HG02840 (cell line): ENCODE measurements around the gene CKMT1A.
"Not testable (repeated sequence)": the region's sequence is repeated elsewhere in the genome, so short reads cannot be mapped to it uniquely, and the experiment has no call there.

Experiments used
- ATAC-seq: cut with Tn5 transposase; IDR thresholded peaks from one replicate; pipeline ENCODE4 v1.9.1; 2021; ENCODE audit warnings: mild to moderate bottlenecking, moderate library complexity, moderate number of reproducible peaks; ENCODE audit not compliant: unreplicated experiment, low FRiP score

Gene CKMT1A

DNA sequence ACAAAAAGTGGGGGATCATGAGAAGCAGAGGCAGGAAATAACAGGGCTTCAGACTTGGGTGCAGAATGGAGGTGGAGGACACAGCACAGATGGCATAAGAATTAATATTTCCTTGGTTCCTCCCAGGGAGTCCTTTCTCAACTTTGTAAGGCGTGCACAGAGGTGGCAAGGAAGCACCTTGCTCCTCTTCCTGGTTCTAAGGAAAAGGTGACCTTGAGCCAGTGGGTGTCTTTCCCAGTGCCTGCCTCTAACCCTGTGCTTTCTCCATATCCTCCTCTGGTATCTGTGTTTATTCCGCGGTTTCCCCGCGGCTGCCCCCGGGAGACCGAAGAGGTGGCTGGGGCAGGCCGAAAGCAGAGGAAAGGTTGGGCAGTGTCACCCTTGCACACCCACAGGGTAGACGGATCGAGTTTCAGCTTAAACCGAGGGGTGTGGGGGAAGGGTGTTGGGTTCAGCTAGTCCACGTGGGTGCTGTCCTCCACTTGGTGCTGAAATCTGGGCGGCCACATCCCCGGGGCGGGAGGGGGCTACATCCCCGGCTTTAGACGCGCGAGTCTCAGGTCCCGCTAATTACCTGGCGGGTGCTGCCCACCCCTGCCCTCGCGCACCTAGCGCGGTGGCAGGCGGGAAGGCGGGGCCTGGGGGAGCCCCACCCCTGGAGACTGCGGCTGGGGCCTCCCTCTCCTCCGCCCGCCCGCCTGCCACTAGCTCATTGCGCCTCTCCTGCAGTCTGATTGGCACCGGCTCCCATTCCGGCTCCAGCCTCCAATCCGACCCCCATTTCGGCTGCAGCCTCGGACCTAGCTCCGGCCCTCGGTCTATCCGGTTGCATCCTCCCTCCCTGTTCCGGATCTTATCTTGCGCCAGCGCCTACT lies at the start of gene CKMT1A:
Gene CKMT1A, plus strand, starts transcription at position 712 of the 875 bp plus-strand sequence. CDS start 192 bp downstream, outside the sequence.
- not testable (repeated sequence) for ATAC-seq

DNA sequence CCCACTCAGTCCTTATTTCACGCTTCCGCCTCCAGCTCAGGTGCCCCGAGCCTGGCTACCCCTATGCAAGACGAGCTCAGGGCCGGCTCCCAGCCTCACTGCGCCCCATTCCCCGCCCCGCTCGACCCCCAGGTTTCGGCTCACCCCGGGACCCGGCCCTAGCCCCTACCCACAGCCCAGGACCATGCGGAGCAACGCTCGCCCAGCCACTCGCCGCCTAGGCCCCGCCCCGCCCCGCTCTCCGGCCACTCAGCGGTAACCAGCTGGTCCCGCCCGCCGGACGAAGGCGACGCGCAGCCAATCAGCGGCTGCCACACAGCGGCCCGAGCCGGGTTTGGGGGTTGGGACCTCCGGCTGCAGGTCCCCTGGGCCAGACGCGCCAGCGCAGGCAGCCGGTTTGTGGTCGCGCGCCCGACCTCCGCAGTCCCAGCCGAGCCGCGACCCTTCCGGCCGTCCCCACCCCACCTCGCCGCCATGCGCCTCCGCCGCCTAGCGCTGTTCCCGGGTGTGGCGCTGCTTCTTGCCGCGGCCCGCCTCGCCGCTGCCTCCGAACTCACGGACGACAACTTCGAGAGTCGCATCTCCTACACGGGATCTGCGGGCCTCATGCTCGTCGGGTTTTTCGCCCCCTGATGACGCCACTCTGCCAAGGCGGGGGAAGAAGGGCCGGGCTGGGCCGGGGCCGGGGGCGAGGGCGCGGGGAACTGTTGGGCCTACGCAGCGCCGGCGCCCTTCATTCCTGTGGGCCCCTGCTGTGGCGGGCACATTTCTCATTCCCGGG lies 44.8 kb upstream of the CKMT1A start, which contains the start of gene CATSPER2:
Gene CATSPER2, minus strand, starts transcription at position 196 of the 781 bp plus-strand sequence. CDS start 783 bp downstream, outside the sequence.
- ATAC-seq: no peak

DNA sequence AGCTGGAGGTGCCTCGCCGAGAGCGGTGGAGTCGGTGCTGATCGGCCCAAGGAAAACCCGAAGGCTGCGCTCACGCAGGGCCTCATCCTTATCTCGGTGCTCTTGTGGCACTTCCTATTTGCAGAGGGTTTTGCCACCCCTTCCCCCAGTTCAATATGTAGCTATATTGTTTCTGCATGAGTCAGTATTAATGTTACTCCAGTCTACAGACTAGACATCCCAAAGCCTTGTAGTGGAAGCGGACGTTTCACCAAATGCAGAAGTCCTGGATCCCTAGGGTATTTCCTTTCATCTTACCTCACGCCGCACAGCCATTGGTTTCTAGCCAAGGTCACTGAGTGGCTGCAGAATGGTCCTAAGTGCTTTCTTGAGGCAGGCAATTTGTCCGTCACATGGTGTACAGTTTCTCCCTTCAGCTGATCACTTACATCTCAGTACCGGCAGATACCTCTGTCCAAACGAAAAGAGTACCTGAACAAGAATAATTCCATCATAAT lies 44.2 kb upstream of the CKMT1A start:
- ATAC-seq: not testable (repeated sequence)

DNA sequence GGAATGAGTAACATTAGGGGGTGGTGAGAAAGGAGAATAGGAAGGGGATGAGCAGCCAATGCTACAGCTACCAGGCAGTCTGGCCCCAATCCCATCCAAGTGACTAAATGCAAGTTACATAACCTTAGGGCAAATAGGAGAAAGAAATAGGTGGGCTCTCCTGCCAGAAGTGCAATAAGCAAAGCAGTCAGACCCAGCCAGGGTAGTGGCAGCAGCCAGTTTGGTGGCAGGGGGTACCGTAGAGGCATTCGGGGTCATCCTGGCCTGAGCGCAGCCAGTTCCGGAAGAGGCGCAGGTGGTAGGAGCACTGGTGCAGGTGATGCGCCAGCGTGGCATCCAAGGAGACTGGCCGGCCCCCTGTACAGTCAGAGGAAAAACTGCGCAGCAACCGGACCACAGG lies 33.9 kb upstream of the CKMT1A start:
- ATAC-seq: not testable (repeated sequence)

DNA sequence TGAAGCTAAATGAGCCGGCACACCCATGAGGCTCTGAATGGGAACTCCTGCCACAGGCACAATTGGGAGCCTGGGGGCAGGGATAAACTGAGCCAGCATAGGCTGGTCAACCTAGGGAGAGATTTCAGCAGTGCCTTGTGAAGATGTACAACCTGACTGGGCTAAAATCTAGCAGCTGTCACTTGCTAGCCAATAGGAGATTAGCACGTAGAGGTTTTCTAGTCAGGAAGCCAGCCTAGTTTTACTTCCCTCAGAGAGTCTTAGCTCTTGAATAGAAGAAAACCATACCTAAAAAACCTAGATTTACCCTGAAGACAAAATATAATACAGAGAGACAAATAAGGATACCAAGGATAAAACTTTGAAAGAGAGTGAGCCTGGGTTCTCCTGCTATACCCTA lies 31.4 kb upstream of the CKMT1A start:
- ATAC-seq: not testable (repeated sequence)

DNA sequence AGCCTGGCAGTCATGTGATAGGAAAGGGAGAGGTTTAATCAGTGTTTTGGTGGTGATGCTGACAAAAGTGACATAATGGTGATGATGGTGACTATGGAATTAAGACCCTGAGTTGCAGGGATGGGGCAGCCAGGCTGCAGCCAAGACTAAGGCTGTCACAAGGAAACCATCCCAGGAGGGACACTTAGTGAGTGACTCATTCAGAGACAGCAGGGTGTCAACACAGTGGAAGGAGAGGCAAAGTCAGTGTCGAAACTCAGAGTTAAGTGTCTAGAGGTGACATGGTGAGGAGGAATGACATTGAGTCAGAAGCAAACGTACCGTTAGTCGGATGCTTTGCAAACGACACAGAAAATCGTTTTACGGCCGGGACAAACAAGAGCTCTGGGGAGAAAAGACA lies 30.3 kb upstream of the CKMT1A start:
- ATAC-seq: not testable (repeated sequence)

DNA sequence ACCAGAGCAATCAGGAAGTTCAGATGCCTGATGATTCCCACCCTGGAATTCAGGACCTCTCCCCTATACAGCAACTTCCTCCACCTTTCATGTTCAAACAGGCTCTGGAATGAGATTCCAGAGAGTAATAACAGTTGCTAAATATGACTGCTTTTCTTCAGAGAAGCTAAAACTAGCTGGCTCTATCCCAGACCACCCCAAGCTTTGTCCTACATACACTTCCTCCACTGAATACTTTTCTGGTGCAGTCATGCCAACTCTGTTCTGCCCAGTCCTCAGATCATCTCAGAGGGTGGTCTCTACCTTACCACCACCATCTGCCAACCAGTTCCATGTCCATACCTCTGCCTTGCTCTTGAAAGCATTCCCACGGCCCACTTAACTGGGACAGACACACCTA lies 27.5 kb upstream of the CKMT1A start:
- ATAC-seq: not testable (repeated sequence)

DNA sequence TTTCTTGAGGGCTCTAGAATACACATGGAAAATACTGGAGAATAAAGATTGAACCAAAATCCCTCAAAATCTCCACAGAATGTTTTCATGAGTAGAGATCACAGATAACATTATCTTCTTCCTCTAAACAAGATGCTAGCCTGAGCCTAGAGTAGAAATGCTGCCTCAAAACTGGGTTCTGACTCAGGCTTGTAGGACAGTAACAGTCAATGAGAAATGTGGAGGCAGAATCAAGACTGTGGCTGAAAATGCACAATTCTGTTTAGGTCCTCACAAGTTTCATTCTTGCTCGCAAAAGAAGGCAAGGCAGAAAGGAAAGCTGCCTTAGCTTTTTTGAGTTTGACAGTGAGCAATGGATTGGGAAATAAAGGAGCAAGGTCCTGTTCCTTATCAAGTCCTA lies 19.5 kb upstream of the CKMT1A start:
- not testable (repeated sequence) for ATAC-seq

DNA sequence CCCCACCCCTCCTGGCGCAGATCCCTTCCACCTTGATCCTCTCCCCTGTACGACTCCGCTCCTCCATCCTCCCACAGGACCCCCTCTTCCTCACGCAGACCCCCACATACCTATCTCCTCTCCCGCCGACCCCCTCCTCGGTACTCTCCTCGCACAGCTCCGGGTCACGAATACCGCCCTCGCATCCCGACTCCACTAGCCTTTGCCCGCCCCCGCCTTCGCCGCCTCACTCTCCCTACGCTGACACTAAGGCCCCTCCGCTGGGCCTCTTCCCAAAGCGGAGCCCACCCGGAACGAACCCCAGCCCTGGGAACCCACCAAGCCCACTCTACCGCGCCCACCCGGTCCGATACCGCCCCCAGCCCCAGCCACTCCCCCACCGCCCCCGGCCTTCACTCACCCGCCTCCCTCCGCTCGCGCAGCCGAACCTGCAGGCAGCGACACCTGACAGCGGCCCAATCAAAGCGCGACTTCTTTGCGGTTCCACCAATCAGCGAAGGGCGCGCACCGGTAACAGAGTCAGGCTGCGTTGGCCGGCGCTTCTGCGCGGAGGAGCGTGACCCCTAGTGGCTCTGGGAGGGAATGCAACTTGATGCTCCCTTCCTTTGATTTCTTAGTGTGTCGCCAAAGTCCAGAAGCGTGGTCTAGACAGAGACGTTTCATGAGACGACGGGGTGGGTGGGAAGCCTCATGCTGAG lies 3.9 kb upstream of the CKMT1A start:
- peak; percentile 98 for ATAC-seq

DNA sequence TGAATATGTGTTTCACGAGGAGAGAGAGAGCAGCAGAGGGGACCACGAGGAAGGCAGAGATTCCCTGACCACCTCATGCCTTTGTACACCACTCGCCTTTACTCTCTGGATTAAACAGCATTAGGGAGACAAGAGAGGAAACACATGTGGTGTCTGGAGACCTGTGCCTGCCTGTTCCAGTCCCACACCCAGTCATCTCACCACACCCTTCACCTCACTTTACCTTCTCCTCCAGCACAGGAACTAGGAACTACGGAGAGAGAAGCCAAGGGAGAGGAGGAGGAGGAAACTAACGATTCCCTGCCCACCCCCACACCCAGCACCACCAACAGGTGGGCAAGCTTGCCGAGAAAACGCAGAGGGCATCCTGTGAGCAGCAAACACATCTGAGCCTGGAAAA lies 980 bp upstream of the CKMT1A start:
- ATAC-seq: not testable (repeated sequence)

DNA sequence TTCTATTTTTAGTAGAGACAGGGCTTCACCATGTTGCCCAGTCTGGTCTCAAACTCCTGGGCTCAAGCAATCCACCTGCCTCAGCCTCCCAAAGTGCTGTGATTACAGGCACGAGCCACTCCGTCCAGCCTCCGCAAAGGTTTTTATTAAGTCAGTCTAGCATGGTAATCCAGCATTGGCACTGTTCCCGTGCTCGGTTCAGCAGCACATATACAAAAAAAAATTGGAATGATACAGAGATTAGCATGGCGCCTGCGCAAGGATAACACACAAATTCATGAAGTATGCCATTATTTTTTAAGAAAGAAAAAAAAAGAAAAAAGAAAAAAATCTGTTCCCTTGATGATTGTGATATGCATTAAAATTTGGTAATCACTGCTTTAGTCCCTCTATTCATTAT lies 8.5 kb downstream of the CKMT1A start:
- no peak for ATAC-seq

DNA sequence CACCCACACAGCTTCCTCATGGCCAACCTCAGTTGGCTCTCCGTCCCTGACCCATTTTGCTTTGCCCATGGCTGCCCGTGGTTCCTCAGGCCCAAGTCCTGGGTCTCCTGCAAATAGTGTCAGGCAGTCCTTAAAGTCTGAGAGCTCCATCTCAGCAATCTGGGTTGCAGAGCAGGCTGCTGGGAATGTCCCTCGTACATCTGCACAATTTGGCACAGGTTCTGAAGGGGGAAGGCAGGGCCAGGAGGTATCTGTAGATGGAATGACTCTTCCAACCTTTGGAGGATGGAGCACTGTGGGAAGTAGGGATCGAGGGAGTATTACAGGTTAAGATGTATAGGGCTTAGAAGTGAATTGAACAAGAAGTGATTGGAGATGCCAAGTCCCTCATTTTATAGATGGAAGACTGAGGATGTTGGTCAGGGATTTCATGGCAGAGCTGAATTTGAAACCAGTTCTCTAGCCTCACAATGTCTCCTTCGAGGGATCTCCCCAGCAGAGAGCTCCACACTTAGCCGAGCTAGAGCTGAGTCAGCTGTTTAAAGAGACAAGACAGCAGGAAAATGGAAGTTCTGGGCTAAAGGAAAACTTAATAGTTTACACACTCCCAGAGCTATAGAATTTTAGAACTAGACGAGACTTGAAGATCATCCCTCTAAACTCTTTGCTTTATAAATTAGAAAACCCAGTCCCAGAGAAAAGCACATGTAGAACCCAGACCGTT lies 9.2 kb downstream of the CKMT1A start:
- no peak for ATAC-seq

DNA sequence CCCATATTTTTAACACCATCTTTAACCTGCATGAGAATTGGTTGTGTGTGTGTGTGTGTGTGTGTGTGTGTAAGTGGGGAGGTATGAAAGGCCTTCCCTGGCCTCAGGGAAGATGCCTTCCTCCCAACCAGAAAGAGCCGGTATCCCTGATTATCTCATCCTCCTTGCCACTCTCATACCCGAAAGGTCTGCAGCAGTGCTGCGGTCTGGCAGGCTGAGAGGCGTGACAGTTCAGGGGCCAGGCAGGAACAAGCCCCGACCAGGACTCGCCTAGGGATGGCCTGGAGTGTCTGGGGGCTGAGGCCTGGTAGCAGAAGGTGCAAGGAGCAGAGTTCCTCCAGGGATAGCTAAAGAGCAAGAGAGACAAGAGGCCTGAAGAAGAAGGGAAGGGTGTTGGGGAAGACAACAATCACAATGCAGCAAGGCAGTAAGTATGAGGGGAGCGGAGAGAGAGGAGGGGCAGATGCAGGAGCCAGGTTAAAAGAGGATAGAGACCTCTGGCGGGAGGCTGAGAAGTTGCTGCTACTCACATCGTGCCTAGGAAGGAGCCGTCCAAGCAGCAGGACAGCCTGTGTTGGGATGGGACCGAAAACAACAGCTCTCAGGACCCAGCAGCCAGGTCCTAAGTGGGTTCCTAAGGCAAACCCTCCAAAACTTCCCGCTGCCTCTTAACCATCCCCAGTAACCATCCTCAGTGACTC lies 16.9 kb downstream of the CKMT1A start:
- ATAC-seq: not testable (repeated sequence)

DNA sequence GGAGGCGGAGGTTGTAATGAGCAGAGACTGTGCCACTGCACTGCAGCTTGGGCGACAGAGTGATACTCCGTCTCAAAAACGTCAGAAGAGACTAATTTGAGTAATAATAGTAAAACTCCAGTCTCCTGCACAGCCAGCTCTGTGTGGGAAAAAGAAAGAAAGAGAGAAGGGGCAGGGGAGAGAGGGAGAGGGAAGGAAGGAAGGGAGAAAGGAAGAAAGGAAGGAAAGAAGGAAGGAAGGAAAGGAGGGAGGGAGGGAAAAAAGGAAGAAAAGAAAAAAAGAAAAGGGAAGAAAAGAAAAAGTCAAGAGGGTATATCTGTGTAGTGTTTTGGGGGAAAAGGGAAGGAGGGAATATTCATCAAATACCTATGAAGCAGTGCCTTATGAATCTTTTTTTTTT lies 29.5 kb downstream of the CKMT1A start:
- no peak for ATAC-seq

DNA sequence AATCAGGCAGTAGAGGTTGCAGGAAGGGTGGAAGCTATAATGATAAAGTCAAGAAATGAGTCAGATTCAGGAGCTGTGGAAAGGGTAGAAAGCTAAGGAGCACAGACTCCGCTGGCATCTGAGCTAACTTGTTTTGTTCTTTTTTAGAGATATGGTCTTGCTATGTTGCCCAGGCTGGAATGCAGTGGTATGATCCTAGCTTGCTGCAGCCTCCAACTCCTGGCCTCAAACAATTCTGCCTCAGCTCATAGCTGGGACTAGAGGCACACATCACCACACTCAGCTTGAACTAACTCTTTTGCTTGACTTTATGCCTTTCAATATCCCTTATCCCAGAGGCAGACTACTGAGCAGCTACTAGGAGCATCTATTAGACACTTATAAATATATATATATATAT lies 32.6 kb downstream of the CKMT1A start:
- ATAC-seq: not testable (repeated sequence)

DNA sequence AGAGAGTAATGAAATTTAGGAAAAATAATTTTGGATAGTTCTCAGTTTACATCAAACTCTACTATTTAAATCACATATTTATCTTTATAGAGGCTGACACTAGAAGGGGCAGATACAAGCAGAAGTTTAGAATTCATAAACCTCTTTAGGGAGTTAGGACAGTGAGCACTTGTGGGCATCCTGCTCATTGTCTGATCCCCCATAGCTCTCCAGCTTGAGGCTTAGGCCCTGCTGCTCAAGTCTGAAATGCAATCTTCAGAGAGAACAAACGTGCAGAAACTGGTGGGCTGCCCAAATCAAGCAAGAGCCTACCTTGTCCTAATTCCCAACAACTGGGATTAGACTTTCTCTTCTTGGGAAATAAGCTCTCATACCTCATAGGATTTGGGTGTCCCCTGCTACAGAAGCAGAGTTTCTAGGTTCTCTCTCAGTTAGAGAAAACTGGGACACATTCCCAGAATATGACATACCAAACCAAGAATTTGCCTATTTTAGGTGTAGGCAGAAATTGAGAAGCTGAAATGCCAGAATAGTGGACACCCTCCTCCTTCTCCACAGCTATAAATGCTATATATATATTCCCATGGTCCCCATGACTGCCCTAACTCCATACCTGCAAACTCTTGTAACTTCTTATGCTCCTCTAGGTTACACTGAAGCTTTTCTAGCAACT lies 34.5 kb downstream of the CKMT1A start:
- ATAC-seq: not testable (repeated sequence)

DNA sequence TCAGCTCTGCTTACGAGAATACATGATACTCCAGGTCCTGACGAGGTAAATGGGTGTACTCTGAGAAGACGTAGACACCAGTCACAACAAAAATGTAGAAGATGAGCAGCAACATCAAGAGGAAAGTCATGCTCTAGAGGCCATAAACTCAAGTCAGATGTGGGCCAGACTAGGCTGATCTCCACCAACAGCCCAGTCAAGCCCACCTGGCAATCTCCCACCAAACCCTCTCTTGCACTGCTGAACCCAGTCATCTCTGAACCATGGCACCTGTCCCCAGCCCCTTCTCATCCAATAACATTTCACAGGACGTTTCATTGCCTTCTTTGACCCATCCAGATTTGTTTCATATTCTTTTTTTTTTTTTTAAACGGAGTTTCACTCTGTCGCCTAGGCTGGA lies 41.8 kb downstream of the CKMT1A start:
- no peak for ATAC-seq

DNA sequence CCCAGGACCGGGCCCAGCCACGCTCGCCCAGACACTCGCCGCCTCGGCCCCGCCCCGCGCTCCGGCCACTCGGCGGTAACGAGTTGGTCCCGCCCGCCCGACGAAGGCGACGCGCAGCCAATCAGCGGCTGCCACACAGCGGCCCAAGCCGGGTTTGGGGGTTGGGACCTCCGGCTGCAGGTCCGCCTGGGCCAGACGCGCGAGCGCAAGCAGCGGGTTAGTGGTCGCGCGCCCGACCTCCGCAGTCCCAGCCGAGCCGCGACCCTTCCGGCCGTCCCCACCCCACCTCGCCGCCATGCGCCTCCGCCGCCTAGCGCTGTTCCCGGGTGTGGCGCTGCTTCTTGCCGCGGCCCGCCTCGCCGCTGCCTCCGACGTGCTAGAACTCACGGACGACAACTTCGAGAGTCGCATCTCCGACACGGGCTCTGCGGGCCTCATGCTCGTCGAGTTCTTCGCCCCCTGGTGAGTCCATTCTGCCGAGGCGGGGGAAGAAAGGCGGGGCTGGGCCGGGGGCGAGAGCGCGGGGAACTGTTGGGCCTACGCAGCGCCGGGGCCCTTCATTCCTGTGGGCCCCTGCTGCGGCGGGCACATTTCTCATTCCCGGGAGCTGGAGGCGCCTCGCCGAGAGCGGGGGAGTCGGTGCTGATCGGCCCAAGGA lies 52.7 kb downstream of the CKMT1A start, which contains the start of gene PDIA3:
Gene PDIA3, plus strand, starts transcription at position 194 of the 658 bp plus-strand sequence. Its CDS starts 102 bp downstream, at position 296.
- ATAC-seq: peak; percentile 65
